HG02763 (cell line): ENCODE results near the gene RGS14.

Source experiments
- ATAC-seq: cut with Tn5 transposase; IDR thresholded peaks from one replicate; pipeline ENCODE4 v1.9.1; 2021; ENCODE audit warnings: mild to moderate bottlenecking, moderate library complexity; ENCODE audit not compliant: unreplicated experiment

The RGS14 gene, protein sequence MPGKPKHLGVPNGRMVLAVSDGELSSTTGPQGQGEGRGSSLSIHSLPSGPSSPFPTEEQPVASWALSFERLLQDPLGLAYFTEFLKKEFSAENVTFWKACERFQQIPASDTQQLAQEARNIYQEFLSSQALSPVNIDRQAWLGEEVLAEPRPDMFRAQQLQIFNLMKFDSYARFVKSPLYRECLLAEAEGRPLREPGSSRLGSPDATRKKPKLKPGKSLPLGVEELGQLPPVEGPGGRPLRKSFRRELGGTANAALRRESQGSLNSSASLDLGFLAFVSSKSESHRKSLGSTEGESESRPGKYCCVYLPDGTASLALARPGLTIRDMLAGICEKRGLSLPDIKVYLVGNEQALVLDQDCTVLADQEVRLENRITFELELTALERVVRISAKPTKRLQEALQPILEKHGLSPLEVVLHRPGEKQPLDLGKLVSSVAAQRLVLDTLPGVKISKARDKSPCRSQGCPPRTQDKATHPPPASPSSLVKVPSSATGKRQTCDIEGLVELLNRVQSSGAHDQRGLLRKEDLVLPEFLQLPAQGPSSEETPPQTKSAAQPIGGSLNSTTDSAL

DNA sequence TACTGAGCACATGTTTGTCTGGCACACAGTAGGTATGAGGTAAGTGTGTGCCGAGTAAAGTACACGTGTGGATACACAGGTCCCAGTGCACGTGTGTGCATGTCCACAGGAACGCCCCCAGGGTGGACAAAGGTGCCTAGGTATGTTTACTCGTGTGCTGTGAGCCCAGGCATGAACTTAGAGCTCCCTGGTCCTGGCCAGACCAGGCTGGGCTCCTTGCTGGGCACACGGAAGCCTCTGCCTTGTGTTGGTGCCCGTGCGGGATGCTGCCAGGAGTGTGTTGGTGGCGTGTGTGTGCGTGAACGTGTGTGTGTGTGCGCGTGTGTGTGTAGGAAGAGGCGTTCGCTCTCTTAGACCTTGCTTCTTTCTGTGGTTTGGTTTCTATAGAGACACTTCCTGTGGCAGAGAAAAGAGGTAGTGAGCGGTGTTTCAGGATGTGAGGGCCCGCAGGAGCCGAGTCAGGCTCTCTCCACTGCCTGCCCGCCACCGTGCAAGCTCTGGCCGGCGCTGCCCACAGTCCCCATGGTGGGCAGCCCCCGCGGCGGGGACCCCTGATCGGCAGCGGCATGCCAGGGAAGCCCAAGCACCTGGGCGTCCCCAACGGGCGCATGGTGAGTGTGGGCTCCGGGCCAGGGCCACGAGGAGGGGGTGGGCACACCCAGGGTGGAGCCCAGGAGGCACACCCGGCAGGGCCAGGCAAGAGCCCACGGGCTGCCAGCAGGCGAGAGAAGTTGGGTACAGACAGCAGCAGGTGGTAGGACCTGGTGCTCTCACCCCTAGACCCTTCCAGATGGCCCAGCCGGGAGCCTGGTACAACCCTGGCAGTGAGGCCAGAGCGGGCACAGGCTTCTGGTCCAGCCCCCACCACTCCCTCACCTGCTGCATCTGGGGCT lies at the start of gene RGS14:
TSS of gene RGS14 (plus strand) at position 466 of the 893 bp plus-strand sequence. CDS start at position 567, 101 bp downstream.
- peak; percentile 82 for ATAC-seq

DNA sequence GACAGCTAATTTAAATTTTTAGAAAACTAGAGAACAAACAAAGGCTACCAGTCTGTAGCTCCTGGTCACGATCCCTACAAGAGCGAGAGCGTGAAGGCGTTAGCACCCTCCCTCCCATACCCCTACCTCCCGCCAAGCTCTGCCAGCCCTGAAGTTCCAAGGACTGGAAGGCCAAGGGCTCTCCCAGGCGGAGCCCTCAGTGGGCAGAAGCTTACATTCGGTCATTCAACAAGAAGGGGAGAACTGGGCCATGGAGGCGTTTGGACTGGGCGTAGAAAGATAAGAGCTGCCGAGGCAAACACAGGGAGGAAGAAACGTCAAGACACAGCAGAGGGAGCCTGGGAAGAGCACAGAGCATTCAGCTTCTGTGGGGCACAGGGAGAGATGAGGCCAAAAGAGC lies 49.0 kb upstream of the RGS14 start:
- no peak for ATAC-seq

DNA sequence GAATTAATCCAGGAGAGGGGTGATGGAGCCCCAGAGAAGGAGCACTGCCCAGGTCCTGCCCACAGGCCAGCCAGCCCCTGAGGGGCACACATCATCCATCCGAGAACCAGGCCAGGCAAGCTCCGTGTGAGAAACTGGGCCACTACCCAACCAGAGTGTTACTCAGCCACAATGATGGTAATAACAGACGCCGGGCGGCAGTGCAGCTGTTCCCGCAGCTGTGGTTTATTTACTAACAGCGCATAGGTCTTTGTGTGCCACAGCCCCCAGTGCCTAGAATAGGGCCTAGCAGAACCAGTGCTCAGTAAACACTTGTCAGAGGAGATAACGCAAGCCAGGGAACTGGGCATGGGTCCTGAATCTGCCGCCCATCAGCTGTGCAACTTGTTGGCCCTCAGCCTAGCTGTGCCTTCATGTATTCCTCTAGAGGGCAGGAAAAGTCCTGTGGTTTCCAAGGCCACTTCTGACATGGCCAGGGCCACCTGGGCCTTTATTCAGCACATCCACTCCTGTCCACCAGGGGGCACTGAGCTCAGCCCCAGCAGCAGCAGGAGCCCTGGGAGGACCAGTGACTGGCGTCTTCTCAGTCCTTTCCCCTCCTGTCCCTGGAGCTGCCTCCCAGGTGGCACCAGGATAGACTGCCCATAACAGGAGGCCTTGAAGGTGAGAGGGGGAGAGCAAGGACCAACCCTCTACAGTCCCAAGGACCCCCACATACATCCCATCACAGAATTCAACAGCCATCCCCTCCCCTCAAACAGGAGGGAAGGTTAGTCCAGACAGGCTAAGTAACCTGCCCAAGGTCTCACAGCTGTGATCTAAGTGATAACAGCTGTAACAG lies 48.2 kb upstream of the RGS14 start:
- ATAC-seq = no peak

DNA sequence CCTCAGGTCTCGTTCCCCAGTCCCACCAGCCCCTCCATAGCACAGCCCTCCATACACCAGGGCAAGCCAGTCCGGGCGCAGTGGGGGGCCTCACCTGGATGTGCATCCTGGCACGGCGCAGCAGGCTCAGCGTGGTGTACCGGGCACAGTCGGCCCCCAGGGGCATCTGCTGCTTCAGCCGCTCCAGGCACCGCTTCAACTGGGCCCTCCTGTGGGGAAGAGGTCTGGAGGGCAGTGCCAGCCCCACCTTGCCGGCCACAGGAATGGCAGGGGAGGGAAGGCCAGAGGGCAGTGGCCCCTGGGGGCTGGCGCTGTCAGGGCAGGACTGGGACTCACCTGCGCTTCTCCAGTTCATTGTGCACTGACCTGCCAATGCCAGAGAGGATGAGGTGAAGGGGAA lies 47.4 kb upstream of the RGS14 start:
- no peak for ATAC-seq

DNA sequence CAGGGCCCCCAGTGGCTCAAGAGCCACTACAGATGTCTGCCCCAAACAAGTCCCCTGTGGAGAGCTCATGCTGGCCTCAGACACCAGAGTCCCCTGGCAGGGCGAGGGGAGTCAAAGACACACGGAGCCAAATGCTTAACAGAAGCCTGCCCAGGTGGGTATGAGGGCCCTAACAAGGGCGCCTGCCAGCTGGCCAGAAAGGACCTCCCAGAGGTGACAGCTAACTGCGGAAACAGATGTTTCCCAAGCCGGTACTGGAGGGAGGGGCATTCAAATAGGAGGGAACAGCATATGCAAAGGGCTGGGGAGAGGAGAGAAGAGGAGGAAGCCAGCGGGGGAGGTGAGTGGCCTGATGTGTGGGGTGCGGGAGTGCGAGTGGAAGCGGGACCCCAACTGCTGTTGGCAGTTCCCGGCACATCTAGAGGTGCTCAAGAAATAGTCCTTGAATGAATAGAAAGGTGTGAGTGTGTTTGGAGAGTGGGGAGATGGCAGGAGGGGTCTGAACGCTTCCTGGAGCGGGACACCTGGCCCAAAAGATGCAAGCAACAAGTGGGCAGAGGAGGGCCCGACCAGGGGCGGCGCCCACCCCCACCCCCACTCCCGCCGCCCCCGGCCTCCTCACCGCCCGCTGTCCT lies 46.9 kb upstream of the RGS14 start:
- ATAC-seq = no peak

DNA sequence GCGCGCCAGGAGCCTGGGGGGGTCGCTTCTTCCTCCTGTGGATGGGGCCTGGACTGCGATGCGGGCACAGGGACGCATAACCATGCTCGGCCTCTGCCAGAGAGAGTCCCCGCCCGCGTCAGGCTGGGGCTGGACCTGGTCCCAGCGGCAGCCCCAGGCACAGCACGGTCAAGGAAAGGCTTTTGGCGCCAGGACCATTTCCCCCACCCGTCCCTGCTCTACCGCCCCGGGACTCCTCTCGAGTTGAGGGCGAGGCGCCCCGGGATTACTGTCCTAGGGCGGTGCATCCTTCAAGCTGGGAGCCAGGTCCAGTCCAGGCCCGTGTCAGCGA lies 46.4 kb upstream of the RGS14 start:
- ATAC-seq = peak; percentile 1

DNA sequence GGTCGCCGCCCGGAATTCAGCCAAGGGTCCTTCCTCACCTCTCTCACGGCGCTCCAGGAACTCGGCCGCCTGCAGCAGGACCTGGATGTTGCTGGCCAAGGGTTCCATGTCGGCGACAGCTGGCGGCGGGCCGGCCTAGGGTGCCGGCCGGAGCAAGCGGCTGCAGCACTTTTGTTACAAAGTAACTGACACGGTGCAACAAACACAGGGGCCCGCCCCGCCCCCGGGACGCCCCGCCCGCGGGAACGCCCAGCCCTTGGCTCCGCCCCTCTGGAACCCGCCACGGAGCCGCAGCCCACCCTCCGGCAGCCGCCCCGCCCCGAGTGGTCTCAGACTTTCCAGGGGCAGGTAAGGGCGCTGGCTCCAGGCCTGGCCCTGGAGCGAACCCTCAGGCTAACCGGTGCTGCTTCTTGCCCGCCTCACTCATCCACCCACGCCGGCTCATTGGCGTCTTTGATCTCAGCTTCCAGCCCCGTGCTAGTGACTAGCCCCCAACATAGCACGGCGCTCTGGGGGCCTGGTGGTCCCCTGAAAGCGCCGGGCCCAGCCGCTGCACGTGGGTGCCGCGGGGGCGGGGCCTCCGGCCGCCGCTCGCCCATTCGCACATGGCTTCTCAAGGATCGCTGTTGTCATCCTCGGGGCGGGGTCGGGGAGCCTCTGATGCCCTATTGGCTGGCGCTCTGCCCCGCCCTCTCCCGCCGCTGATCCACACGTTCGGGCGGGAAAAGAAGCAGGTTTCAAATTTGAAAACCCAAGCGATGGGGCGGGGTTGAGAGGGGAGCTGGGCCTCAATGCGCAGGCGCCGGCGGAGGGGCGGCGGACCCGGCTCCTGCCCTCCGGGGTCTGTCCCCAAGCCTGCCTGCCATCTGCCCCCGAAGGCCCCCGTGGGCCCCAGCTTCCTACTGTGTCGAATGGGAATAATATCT lies 45.7 kb upstream of the RGS14 start, which contains the start of gene MXD3:
TSS of gene MXD3 (minus strand) at position 176 of the 926 bp plus-strand sequence. CDS start at position 108, 68 bp downstream.
- ATAC-seq = peak; percentile 76

DNA sequence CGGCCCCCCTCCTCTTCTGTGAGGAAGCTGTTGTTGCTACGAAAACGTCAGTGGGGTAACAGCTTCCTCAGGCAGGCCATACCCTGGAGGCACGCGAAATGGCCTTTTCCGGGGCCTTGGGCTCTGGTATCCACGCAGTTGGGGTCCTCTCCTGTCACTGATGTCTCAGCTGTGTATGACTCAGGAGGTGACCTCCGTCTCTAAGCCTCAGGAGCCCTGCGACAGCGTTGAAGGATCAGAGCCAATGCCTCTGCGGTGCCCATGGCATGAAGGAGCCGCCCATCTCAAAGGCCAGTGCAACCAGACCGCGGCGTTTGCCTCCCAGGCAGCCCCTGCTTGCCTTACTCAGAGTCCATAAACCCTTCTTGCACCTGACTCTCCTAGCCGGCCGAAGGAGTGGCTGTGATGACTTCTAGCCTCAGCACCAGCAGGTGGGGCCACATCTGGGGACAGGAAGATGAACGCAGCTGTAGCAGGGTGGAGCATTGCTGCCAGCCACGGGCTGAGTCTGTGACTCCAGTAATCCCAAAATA lies 45.0 kb upstream of the RGS14 start:
- ATAC-seq = peak; percentile 12

DNA sequence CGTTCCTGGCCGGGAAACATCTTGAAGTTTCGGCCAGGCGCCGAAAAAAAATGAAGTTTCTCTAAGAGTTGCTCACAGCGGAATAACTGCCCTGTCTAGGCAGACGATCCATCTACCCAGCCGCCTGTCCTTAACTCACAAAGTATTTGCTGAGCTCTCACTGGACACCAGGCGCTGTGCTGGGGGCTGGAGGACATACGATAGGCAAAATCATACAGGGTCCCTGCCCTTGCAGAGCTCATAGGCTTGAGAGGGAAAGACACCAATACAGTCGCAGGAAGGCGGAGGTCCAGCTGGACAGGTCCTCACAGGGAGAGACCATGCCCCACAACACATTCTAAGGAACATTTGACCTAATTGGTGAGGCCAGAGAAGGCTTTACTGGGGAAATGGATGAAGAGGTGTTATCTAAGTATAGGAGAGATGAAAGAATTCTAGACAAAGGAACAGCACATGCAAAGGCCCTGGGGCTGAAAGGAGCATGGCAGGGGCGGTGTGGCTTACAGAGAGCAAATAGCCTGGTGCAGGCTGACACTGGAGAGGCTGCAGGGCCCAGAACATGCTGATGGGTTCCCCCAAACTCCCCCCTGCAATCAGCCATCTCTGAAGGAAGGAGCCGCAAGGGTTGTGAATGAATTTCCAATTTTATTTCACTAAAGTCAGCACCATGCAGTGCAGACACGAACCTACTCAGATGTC lies 44.0 kb upstream of the RGS14 start:
- ATAC-seq = no peak

DNA sequence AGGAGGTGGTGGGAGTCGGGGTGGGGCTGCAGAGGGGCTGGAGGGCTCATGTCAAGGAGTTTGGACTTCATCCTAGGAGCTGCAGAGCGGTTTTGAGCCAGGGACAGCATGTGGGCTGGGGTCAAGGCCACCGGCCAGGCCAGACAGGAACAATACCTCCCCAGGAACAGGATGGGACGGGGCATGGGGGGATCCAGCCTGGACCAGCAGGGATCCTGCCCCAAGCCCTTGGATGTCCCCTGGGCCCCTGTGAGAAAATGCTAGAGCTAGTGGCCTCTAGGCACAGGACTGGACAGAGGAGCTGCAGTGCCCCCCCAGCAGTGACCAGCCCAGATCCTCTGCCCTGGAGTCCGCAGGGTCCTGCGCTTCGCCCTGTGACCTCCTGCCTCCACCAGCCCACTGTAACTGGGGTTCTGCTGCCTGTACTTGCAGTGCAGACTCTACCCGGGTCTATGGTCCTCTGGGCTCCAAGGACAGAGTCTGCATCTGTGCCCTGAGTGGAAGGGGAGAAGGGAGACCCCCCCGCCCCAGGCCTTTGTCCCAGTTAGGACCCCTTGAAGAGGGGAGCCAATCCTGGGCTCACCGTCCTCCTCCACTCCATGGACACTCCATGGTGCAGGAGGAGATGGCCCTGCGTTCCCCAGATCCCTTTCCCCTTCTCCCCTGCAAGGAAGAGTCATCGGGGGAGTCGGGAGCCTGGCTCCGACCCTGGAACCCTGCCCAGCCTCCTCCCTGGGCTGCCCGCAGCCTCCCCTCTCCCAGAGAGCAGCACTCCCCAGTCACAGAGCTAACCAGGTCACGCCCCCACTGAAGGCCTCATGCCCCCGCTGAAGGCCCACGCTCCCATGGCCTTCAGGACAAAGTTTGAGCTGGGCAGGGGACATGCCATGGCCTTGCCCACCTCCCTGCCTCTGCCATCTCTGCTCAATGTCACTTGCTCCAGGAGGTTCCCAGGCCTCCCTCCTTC lies 43.1 kb upstream of the RGS14 start:
- ATAC-seq = no peak

DNA sequence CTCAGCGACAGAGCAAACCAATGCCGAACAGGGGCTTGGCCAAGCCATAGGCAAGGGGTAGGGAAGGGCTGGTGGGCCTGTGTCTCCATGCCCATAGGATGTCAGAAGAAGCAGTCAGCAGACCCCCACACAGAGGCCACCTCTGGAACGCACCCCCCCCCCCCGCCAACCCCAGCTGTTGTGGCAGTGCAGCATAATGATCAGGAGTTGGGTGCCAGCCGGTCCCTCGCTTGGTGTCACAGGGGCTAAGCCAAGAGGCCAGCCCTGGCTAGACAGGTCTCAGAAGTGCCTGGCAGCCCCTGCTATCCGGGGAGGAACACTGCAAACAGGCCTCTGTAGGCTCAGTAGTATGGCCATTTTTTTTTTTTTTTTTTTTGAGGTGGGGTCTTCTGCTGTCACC lies 42.3 kb upstream of the RGS14 start:
- ATAC-seq = no peak

DNA sequence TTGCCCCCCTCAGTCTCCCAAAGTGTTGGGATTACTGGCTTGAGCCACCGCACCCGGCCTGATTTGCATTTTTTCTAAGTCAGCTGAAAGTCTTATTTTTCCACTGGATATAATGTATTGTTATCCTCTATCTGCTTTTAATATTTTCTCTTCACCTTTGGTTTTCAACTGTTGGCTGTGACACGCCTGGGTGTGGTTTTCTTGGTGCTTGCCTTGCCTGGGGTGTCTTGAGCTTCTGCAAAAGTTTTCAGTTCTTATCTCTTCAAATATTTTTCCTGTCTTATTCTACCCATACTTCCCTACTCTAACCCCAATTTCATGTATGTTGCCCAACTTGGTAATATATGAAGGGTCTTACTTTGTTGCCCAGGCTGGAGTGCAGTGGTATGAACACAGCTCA lies 41.7 kb upstream of the RGS14 start:
- no peak for ATAC-seq

DNA sequence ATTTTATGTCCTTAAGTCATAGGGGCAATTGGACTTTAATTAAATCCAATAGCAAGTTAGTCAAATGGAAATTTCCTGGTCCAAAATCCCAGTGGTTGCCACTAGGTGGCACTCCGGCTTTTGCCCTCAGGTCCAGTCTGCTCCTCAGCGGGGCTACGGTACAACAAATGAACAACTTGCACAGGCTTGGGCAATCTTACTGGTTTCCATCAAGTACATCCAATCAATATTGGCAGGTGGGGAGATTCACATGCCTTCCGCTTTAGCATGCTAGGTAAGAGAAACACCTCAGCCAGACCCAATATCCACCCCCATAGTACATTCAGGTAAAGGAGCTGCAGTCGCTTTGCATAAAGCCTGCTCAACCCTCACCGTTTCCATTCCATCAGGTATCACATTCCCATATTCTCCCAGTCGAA lies 39.8 kb upstream of the RGS14 start:
- ATAC-seq = no peak

DNA sequence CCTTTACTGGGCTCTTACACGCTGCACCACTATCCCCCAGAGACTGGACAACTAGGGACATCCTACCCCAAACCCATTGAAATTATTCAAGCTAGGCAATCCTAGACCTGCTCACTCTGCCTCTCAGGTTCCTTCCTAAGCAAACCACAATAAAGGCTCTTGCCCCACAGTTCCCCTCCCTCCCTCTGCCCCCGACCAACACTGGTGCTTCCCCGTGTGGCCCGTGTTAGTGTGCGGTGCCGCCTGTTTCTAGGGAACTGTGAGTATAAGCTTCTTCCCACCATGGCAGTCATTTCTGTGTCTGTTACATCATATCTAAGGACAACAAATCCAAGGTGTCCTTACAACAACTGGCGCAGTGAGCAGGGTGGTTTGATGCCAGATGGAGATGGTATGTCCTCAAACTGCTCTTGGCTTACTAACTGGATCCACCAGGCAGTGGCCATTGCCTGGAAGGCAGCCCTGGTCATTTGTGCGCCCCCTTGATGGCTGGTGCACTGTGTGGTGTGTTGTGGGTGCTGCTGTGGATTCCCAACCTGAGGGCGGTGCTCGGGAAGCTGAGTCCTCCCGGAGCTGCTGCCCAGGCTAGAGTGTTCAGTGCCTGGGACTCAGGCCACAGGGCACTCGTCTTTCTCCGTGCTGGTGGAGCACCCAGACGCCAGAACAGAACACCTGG lies 37.7 kb upstream of the RGS14 start:
- no peak for ATAC-seq

DNA sequence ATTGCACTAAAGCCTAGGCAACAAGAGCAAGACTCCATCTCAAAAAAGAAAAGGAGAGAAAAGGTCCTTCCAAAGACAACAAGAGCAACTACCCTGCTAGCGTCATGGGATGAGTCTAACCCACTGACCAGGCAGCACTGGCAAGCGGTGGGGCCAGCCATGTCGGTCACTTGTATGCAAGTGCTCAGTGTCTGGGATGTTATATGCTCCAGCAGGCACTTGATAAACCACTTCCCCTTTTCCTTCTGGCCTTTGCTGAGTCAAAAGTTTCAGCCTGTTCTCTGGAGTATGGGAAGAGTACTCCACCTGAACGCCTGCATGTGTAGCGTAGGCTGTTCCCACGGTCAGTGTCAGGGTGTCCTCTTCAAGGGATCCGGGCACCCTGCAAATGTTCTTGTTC lies 36.8 kb upstream of the RGS14 start:
- no peak for ATAC-seq

DNA sequence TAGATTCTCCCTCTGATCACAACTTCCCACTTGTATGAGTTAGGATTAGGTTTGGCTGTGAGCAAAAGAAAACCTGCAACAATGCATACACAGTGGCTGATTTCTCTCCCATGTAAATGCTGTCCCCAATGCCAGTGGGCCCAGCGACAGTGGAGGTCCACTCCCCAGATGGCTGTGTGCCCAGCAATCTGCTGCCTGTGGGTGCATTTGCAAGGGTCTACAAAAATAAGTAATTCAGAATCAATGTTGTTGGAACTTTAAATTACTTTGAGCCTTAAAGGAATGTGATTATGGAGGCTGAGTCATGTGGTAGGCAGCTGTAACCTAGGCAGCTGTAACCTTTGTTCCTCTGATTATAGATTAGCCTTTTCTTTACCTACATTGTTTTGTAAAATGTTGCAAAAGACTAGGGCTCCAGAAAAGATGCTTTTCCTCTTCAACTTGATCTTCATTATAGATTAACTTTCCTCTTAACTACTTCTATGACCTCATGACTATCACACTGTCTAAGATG lies 31.8 kb upstream of the RGS14 start:
- ATAC-seq = no peak
